Lung (tissue), 12 donors: ENCODE measurements around the gene SND1. TPM values are rescaled to one million over a fixed set of nuclear protein-coding genes. Genes with fewer than 3 reads are reported as not detected.

ENCODE experiments used
- ATAC-seq: fragments of 200-7000 bp; cut with Tn5 transposase; one replicate; pipeline ENCODE4 v1.9.1; 2020; ENCODE audit warnings: moderate number of reproducible peaks; ENCODE audit not compliant: insufficient read depth, low FRiP score
- DNase-seq, 3 donors: peaks; one replicate each; pipeline ENCODE4 v3.0.0-alpha.2; 2013 to 2017
- H3K27ac ChIP-seq, 2 donors: one replicate each; pipeline ENCODE4 v1.5.1; 2013; ENCODE audit warnings: mild to moderate bottlenecking in 2 of 2, moderate library complexity in 2 of 2, control low read depth in 1 of 2, inconsistent platforms in 1 of 2, low read depth in 1 of 2, low read length in 1 of 2
- H3K27me3 ChIP-seq, 3 donors: one replicate each; pipeline ENCODE4 v1.5.1; 2013; ENCODE audit warnings: low read length in 2 of 3; ENCODE audit not compliant: control insufficient read depth in 3 of 3, insufficient read depth in 3 of 3
- H3K36me3 ChIP-seq, 4 donors: one replicate each; pipeline ENCODE4 v1.5.1; 2013; ENCODE audit warnings: low read length in 4 of 4, mild to moderate bottlenecking in 1 of 4, moderate library complexity in 1 of 4; ENCODE audit not compliant: control insufficient read depth in 4 of 4, insufficient read depth in 4 of 4
- H3K4me1 ChIP-seq, 5 donors: one replicate each; pipeline ENCODE4 v1.5.1; 2013; ENCODE audit warnings: low read length in 5 of 5, mild to moderate bottlenecking in 2 of 5, moderate library complexity in 1 of 5; ENCODE audit not compliant: control insufficient read depth in 5 of 5, insufficient read depth in 5 of 5
- H3K4me3 ChIP-seq: one replicate; pipeline ENCODE4 v1.5.1; 2013; ENCODE audit warnings: mild to moderate bottlenecking, control low read depth, moderate library complexity
- H3K9ac ChIP-seq, 2 donors: one replicate each; pipeline ENCODE4 v1.5.1; 2013; ENCODE audit warnings: low read length in 2 of 2, control low read depth in 1 of 2; ENCODE audit not compliant: insufficient read depth in 1 of 2
- H3K9me3 ChIP-seq, 4 donors: one replicate each; pipeline ENCODE4 v1.5.1; 2013; ENCODE audit warnings: low read length in 3 of 4, mild to moderate bottlenecking in 1 of 4, moderate library complexity in 1 of 4; ENCODE audit not compliant: control insufficient read depth in 4 of 4, insufficient read depth in 3 of 4
- WGBS, 2 donors: extraction: QIAGEN DNeasy Blood & Tissue Kit; methylation state at CpG; one replicate each; pipeline ENCODE4 v1.1.7; 2013; 5-methylcytosine and 5-hydroxymethylcytosine counted together
- polyA plus RNA-seq, 2 donors: library from polyadenylated mRNA; stranded (reverse); fragments of 200-250 nt; gene quantifications; one replicate each; pipeline ENCODE4 v1.2.1, GENCODE V29; 2013
- total RNA-seq, 2 donors: library from RNA; depleted of rRNA in 1 of 2; stranded (reverse); fragments of >200 nt in 1 of 2; gene quantifications; one replicate each; pipeline ENCODE4 v1.2.1, GENCODE V29; 2014 to 2021
- TF ChIP-seq, protein P1 (sequence below): IDR thresholded peaks from 2 replicates; pipeline ENCODE4 v1.5.1; 2012; ENCODE audit warnings: mild to moderate bottlenecking; ENCODE audit errors: control extremely low read depth, extremely low read depth
- donor health status: control.
- donor health status: control.
- donor health status: Bipolar disorder and iron deficiency.
- donor health status: healthy.
- donor health status: DM: yes; HTN: yes; CAD: no.

SND1 gene
- total and polyA plus RNA-seq, 4 donors: 94.5 to 210 (median 137) TPM

DNA sequence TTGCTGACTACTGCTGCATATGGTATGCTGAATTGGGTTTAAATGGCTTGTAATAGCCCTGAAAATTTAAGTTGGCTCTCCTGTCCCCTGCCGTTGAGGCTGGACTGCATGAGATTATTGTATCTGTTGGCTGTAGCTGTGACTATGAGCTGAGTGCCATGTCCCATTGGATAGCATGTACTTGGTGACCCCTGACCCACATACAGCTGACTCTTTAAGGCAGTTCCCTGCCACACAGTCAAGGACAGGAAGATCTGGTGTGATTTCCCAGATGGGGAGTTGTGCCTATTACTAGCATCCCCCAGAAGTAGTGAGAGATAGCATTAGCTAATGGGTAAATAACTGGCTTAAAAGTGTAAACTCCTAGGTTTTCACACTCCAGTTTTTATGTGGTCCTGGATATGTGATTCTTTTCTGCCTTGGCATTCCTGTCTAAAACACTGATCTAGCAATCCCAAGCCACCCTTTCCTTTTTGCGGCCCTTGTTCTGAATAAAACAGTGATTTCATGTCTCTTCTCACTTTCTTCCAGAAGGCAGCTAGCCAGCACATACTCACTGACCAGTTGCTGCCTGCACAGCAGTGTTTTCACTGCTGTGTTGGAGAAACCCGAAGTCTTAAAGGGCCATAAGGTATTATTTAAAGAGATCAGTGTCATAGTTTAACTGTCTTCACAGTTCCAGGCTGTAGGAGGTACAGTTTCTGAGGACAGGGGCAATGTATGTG is 343.3 kb downstream of the SND1 start:
- DNase-seq (peak; percentile 80 to 97 (median 97)), ATAC-seq (no peak)
- 65 to 81% methylated on average over 3 of the region's 3 CpGs for WGBS, 2 donors
- H3K4me3 ChIP-seq: no peak overlapping the region
- H3K4me1 ChIP-seq: peaks cover 14 to 41% (median 27%) of the 10 kb centered on the region in 5 donors
- no peak overlapping the region for H3K9ac ChIP-seq
- peaks cover 0 to 11% (median 2%) of the 10 kb centered on the region in 4 donors for H3K36me3 ChIP-seq
- TF ChIP-seq, protein P1, sequence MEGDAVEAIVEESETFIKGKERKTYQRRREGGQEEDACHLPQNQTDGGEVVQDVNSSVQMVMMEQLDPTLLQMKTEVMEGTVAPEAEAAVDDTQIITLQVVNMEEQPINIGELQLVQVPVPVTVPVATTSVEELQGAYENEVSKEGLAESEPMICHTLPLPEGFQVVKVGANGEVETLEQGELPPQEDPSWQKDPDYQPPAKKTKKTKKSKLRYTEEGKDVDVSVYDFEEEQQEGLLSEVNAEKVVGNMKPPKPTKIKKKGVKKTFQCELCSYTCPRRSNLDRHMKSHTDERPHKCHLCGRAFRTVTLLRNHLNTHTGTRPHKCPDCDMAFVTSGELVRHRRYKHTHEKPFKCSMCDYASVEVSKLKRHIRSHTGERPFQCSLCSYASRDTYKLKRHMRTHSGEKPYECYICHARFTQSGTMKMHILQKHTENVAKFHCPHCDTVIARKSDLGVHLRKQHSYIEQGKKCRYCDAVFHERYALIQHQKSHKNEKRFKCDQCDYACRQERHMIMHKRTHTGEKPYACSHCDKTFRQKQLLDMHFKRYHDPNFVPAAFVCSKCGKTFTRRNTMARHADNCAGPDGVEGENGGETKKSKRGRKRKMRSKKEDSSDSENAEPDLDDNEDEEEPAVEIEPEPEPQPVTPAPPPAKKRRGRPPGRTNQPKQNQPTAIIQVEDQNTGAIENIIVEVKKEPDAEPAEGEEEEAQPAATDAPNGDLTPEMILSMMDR: no peak
- peak overlapping the region in 1 of 2 donors; percentile 60 for H3K27ac ChIP-seq
- no peaks in the 10 kb centered on the region for H3K27me3 ChIP-seq
- peaks cover 0 to 1% (median 0%) of the 10 kb centered on the region in 4 donors for H3K9me3 ChIP-seq

DNA sequence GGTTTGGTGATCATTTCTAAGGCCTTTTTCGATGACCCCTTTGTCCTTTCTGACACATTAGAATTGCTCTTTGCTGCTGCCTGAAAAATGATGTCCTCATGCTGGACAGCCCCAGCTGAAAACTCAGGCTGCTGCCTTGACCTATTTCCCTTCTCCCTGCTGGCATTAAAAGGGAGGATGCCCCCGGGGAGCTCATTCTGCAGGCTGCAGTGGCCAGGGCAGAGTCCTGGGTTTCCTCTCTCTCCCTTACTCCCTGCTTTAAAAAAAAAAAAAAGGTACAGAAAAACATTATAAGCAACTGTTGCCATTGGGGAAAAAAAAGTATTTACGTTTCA is 343.9 kb downstream of the SND1 start:
- Histone ChIP-seq H3K36me3 (peaks cover 0 to 9% (median 2%) of the 10 kb centered on the region in 4 donors), H3K4me3 (no peak overlapping the region), H3K27me3 (no peaks in the 10 kb centered on the region), H3K9me3 (peaks cover 0 to 1% (median 0%) of the 10 kb centered on the region in 4 donors), H3K9ac (peak overlapping the region in 1 of 2 donors; percentile 1), H3K4me1 (peaks cover 14 to 39% (median 27%) of the 10 kb centered on the region in 5 donors), H3K27ac (no peak overlapping the region)
- peak in 1 of 3 donors; percentile 46 for DNase-seq
- 67 to 80% methylated on average over 3 of the region's 3 CpGs for WGBS, 2 donors
- TF ChIP-seq, protein P1: no peak
- no peak for ATAC-seq

DNA sequence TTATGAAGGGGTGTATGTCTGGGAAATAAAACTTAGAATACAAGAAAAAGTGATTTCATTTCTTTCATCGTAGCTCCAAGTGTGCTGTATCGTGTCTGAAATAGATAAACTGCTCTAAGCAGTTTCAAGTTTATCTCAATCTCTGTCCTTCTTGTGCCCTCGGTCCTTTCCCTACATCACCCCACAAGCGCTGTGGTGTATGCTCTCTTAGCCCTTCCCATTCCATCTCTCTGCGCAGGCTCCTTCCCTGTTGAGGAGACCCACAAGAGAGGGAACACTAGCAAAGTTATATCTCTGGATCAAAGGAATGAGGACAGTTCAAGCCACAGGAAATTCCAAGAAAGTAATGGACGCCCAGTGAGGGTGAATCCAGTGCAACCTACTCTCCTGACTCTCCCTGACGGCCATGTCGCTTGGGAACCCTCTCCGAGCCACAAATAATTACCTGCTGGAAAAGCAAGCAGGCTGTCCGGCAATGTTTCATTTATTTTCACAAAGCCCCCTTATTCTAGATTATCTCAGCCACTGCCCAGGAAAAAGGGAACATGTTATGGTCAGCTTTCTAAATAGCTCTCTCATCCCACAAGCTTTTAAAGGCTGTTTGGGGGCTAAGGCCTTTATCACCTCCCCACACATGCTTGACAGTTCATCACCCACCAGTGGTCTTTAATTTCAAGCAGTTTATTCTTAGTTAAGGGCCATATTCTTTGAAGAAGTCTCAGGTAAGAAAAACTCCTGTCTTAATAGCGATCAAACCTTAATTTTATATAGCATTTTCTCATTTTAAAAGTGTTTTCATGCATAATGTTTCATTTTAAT is 344.5 kb downstream of the SND1 start:
- ATAC-seq: no peak
- TF ChIP-seq, protein P1: no peak

More for the DNA sequence above, 344.5 kb downstream of the SND1 start:
- WGBS, 2 donors: 86 to 92% methylated on average over 11 of the region's 11 CpGs
- peak in 1 of 3 donors; percentile 38 for DNase-seq
- H3K9me3 ChIP-seq: peaks cover 0 to 1% (median 0%) of the 10 kb centered on the region in 4 donors
- H3K4me1 ChIP-seq: peaks cover 14 to 39% (median 27%) of the 10 kb centered on the region in 5 donors
- H3K27ac ChIP-seq: no peak overlapping the region
- H3K36me3 ChIP-seq: peaks cover 0 to 8% (median 4%) of the 10 kb centered on the region in 4 donors
- H3K9ac ChIP-seq: peak overlapping the region in 1 of 2 donors; percentile 1
- no peaks in the 10 kb centered on the region for H3K27me3 ChIP-seq
- H3K4me3 ChIP-seq: no peak overlapping the region
